GM19193 (cell line): ENCODE data around the gene MAP3K13.

Experiments
- POLR2A ChIP-seq: IDR thresholded peaks from 4 replicates; pipeline ENCODE4 v1.6.1; 2011; ENCODE audit not compliant: insufficient read depth, insufficient read length; ENCODE audit errors: extremely low read depth

The MAP3K13 gene

GRCh38 chr3:185517387-185518130 is 154.6 kb downstream of the MAP3K13 start:
- no peak for TF ChIP-seq POLR2A

- no peak for TF ChIP-seq POLR2A
Measured at GRCh38 chr3:185519021-185519420, 156.1 kb downstream of the MAP3K13 start.

GRCh38 chr3:185521349-185522138 is 158.6 kb downstream of the MAP3K13 start:
- TF ChIP-seq POLR2A = no peak

GRCh38 chr3:185526349-185526951 is 163.5 kb downstream of the MAP3K13 start:
- no peak for TF ChIP-seq POLR2A

GRCh38 chr3:185527364-185527763 is 164.4 kb downstream of the MAP3K13 start:
- no peak for TF ChIP-seq POLR2A

GRCh38 chr3:185528532-185528931 is 165.6 kb downstream of the MAP3K13 start:
- no peak for TF ChIP-seq POLR2A

GRCh38 chr3:185530856-185531255 is 167.9 kb downstream of the MAP3K13 start:
- TF ChIP-seq POLR2A = no peak

- TF ChIP-seq POLR2A = no peak
Measured at GRCh38 chr3:185532901-185533300, 170.0 kb downstream of the MAP3K13 start.

- no peak for TF ChIP-seq POLR2A
Measured at GRCh38 chr3:185534511-185534910, 171.6 kb downstream of the MAP3K13 start.

- TF ChIP-seq POLR2A = no peak
Measured at GRCh38 chr3:185537369-185537970, 174.5 kb downstream of the MAP3K13 start.
